HG03575 (cell line): ENCODE data around the gene TBATA.
"Not testable (repeated sequence)": the region's sequence is repeated elsewhere in the genome, so short reads cannot be mapped to it uniquely, and the experiment has no call there.

Experiments used
- ATAC-seq: cut with Tn5 transposase; IDR thresholded peaks from one replicate; pipeline ENCODE4 v1.9.1; 2021; ENCODE audit not compliant: unreplicated experiment, insufficient number of reproducible peaks, low FRiP score; ENCODE audit errors: extremely low read depth

The TBATA gene

DNA sequence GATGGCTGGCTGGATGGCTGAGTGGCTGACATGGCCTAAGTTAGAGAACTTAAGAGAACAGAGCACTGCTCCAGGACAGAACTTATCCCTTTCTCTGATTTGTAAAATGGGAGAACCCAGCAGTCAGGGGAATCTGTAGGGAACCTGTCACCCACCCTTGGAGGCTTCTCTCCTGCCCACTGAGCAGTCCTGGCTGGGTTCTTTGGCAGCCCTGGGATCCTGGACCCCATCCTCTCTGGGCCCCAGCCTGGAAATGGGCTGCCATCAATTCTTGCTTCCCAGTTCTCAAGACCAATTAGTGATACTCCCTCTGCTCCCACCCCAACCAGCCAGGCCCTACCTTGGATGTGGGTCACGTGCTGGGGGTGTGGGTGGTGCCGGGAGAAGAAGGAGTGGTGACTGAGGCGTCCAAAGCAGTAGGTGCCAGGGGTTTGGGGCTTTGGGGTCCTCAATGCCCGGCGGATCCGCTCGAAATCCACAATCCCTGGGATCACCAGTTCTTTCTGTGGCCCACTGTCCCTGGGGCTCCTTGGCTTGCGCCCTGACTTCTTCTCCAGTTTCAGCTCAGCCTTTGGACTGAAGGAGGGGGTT, 3.6 kb downstream of the TBATA start:
- ATAC-seq = no peak

DNA sequence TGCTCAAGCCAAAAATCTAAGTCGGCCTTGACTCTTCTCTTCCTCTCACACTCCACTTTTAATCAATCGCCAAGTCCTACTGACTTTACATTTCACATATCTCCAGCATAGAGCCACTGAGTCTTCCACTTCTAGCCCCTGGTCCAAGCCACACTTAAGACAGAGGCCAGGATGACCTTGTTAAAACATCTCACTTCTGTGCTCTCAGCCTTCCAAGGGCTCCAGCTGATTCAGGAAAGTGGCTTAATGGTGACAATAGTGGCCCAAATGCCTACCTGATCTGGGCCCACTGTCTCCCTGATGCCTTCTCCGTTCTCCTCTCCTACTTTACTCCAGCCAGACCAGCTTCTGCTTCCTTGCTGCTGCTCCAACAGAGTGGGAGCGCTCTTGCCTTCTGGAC, 4.4 kb downstream of the TBATA start:
- ATAC-seq = no peak

DNA sequence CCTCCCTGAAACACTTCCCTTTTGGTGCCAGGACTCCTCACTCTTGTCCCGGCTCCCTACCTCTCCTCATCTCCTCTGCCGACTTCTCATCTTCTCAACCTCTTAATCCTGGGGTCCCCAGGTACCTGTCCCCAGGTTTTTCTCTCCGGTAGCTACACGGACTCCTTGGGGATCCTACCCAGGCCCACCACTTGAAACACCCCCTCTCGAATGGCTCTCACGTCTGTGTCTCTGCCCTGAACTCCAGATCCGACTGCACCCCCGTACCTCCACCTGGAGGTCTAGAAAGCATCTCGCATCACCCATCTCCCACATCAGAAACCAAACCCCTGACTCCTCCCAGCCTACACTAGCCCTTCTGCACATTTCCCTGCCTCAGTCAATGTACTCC, 4.8 kb downstream of the TBATA start:
- no peak for ATAC-seq

DNA sequence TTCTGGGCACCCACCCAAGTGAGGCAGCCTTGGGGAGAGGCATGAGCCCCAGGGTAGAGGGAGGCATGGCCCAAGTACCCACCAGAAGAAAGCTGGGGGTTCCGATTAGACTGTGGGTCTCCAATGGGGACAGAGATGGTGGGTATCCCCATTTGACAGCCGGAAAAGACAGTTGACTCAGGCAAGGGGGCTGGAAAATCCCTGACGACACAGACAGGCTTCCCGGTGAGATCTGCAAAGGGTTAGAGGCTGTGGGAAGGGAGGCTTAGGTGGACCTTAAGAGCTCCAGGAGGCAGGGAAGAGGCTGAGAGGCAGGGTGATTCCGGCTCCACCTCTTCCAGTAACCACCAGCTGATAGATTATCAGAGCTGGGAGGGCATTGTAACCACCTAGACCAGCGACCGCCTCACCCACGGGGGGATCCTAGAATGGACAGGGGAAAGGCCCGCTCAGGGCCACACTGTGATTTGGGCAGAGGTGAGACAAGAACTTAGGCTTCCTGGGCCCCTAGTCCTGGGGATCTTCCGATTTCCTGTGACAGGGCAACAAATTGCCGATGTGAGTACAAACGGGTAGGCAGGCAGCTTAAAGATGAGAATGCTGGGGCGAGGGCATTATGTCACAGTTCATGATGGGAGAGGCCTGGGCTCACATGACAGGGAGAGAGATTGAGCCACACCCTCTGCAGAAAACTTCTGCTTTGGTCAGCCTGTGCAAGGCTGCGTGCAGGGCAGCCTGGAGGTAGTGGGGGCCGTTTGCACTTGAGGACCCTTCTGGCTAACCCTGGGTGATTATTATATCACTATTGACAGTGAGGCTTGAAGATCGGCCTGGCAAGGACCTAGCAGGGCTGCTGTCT, 5.4 kb downstream of the TBATA start:
- ATAC-seq = no peak

DNA sequence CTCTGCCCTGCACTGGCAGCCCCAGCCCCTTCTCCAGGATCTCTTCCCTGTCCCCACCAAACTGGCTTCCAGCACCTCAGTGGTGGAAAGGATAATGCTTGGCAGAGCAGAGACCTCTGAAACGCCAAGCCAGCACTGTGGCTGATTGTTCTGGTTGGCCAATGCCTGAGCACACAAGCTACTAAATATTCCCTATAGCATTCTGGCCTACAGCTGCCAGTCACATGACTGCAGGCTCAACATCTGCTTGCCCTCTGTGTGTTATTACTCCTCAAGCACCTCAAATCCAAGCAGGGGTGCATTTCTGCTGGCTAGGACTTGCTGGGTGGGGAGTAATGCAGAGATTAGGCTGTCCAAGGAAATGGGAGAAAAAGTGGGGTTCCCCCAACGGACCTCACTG, 6.1 kb downstream of the TBATA start:
- no peak for ATAC-seq

DNA sequence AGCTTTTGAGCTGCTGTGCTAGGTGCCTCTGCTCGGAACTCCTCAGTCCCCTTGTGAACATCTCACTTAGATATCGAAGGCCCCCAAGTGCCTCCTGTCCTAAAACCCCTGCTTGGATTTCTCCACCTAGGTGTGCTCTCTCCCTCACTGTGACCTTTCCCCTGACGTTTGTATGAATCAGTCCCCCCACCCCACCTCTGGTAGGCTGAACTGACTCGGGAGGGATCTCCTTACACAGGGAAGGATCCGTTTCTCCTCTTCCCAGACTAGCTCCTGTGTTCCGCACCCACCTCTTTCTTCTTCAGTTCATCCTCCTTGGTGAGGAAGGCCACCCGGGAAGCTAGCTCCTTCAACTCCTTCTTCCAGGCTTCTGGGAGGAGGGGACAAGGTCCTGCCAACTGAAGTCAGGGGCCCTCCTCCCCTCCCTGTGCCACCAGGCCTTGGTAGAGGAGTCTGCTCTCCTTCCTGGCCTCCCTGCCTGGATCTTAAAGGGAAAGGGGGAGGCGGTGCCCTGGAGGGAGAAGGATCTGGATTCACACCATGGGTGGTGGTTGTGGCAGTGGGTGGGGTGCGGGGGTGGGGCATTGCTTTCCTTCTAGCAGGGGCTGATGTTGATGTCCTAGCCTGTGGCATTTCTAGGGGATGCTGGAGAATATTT, 6.8 kb downstream of the TBATA start:
- no peak for ATAC-seq

DNA sequence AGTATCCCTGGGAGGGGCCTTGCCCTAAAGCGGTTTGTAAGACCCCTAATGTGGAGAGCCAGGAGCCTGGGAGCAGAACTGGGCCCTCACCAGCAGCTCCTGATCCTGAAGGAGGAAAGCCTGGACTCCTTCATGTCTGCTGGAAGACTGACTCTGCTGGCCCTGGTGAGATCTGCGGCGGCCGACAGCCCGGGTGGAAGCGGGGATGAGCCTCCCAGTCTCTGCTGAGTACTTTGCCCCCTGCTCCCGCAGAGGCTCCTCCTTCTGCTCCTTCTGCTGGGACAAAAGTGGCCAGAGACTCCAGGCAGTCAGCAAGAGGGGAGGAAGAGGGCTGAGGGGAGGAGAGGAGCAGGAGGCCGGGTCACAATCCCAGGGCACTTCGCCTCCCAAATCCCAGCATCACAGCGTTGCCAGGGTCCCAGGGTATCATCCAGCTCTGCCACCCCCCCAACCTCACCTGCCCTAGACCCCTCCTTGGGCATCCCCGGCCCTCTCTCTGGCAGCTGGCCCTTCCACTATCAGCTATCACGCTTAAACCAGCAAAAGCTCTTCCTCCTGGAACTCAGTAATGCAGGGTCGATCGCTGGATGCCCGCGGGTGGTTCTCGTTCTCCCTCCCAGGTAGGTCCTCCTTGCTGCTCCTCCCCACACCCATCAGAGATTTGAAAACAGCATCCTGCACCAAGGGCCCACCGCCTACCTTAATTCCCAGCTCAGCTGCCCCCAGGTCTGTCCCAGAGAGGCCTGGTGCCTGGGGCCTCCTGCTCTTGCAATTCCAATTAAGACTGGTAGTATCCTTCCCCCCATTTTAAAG, 7.9 kb downstream of the TBATA start:
- no peak for ATAC-seq

DNA sequence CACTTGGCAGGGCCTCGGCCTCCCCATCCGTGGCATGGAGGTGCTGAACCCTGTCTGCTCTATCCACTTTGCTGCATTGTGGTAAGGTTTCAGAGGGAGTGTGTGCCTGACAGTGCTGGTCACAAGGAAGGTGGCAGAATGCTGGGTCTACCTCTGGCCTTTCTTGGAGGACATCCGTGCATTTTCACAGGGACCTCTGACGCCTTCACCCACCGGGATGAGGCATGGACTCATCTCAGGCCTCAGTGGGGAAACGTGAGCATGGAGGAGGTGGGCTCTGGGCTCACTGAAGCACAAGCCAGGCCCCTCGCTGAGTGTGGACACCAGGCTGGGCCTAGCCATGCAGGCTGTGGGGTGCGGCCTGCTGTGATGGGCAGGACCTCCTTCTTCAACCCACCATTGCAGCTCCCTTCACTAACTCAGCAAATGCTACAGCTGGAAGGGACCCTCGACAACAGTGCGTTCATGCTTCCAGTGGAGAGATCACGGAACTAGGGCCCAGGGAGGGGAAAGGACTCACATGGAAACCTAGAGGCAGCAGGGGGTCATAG, 8.6 kb downstream of the TBATA start:
- ATAC-seq = no peak

DNA sequence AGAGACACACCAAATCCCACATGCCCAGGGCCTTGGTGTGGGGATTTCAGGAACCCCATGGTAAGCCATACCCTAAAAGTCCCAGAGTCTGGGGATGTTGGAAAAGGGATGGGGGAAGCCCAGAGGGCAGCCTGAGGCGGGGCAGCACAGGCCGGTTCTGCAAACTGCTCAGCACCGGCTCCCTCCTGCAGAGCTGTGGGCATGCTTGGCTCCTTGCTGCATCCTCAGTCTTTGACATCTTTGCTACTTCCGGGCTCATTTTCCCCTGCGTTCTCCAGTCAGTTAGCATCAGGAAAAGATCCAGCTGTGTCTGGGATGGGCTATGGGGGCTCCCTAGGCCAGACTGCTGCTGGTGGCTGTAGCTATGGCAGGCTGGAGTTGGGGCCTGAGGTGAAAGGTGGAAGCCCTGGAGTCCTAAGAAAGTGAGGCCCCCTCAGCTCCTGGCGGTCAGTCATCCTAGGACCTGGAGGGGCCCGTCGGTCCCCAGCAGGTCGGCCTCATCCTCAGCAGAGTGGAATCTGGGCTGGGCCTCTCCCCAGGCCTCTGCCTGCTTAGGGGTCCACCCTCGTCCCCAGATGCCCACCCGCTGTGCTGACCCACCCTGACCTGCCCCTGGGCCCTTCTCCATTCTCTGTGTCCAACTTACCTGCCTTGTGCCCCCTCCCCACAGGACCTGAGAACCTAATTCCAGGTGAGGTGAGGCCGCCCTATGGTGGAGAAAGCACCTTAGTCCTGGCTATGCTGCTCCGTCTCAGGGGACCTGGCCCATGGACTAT, 9.3 kb downstream of the TBATA start:
- ATAC-seq = no peak

DNA sequence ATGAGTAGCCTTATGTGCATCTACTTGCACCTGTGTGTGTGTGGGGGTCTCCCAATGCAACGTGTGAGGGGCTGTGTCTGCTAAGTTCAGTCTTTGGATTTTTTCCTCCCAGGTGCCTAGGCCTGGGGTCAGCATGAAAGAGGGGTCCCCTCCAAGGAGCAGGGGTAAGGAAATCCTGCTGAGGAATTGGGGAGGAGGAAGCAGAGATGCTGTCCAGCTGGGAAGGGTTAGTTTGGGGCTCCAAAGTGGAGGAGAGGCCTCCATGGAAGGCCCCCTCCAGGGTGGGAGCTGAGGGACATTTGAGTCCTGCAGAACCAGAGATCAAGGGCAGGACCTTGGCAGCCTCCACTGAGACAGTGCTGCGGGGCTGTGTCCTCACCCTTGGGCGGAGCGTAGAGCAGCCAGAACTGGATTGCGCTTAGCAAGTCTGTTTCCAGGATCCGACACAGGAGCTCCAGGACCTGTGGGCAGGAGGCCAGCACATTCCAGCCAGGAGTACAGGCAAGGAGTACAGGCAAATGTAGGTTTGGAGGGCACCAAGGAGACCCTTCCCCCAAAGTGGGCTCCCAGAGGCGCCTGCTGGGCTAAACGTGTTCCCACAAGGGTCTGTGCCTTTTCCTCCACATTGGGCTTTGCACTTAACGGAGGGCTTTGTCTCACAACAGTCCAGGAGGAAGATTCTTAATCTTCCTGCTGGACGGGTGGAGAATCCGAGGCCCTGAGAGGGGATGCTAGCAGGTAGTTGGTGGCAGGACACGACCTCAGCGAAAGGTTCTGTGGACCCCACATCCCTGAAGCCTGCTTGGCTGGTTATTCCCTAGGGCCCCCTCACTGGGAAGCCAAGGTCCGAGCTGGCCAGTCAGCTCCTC, 10.1 kb downstream of the TBATA start:
- ATAC-seq = no peak

DNA sequence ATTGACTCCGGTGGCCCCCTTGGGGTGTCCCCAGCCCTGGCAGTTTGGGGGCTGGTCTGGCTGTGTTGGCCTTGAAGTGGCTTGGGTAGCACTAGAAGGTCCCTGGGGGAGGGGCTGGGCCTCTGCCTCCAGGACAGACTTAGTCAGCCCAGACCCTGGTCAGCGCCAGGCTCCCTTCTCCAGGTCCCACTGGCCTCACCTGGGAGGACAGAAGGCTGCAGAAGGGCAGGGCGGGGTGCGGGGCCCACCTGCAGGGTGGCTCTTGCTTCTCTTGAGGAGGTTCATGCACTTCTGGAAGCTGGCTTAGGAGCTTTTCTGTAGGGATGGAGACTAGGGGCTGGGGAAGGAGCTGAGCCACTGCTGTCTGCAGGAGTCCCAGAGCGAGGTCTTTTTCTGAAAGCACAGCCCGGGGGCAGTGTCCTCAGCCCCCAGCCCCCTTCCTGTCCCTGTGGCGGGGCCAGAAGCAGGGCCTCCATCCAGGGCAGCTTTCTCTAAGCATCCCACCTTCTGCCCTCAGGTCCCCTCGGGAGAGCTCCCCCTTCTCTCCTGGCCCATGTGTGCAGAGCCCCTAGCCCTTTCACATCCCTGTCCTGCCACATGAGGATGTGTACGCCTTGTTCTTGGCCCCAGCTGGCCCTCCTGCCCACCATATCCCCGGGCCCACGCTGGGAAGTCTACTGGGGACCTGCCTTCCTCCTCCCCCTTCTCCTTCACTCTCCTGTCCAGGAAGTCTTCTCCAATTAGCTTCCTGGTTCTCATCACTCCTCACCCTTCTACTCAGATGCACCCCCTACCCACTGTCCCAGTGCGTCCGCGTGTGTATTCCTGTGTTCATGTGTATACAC, 11.0 kb downstream of the TBATA start:
- ATAC-seq = no peak

DNA sequence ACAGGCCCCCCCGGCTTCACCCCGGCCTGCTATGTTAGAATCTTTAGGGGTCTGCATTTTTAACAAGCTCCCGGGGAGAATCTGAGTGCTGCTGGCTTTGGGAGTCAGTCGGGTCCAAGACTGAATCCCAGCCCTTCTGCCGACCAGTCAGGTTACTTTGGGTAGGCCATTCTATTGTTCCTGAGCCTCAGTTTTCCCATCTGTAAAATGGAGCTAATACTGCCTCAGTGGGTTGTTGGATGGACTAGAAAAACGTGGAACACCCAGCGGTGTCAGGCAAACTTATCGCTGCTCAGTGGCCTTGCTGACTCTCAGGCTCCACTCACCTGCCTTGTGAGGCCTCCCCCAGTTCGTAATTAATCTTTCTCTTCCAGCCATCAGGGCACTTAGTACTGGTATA, 11.7 kb downstream of the TBATA start:
- no peak for ATAC-seq

DNA sequence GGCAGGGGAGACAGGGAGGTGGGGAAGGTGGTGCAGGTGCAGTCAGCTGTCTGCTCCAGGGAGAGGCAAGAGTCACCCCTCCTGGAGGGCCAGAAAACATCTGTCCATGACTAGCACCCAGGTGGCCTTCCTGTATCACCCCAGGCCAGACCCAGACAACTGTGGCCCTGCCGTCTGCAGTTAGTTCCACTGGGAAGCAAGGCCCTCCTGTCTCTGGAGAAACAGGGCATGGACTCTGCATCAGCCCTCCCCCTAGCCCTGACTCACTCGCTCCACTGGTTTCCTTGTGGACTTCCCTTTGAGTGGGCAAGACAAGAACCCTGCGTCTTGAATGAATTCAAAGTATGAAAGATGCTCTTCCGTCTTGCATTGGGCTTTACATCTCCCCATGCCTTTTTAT, 12.6 kb downstream of the TBATA start:
- no peak for ATAC-seq

DNA sequence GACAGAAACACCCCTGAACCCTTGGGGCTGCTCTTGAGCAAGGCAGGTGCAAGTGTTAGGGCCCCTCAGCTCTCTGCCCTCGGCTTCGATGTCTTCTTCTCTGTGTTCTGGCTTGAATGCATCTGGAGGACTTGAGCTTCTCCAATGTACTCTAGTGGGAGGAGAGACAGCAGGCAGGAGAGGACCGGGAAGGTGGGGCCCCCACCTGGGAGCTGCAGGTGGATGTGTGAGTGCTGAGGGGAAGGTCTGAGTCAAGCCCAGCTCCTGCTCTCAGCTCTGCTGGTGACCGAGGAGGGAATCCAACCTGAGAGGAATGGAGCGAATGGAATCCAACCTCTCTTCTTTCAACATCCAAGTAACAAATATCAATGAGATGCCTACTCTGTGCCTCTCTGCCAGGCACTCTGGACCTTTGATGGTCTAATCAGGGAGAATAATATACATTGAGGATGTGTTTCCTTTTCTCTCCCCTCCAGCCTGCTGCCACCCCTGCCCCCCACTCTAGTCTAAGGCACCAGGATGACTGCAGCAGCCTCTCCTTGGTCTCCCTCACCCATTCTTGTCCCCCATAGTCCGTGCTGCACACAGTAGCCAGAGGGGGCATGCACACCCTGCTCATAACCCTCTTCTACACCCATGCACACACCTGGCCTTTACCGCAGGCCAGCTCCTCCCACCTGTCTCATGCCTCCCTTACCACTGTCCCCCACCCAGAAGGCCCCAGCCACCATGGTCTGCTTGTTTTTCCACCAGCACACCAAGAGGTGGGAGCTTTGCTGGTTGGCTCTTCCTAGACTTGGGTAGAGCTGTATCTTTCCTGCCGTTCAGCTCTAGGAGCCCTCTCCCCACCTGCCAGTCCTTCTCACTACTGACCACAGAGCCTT, 13.6 kb downstream of the TBATA start:
- no peak for ATAC-seq

DNA sequence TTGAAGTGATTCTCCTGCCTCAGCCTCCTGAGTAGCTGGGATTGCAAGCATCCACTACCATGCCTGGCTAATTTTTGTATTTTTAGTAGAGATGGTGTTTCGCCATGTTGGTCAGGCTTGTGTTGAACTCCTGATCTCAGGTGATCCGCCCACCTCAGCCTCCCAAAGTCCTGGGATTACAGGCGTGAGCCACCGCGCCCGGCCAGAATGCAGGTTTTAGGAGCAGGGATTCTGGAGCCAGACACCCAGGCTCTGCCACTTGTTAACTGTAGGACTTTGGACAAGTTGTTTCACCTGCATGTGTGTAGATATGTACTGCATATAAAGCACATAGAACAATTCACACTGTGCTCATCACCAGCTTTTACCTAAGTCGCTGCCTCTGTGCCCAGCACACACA, 14.7 kb downstream of the TBATA start:
- ATAC-seq = not testable (repeated sequence)

DNA sequence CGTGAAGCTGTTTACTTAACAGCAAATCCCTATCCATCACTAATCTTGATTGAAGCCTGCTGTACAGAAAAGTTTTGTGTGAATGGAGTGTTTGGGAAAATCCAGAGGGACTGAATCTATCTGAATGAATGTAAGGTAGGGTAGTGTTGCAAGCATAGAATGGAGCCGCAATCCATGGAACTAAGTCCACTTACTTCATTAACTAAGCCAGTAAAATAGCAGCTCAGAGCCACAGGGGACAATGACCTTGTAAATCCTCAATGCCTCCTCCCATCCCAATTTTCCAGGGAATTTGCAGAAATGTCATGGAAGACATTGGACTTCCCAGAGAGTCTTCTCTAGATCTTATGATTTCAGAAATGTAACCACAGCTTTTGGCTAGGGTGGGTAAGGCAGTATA, 15.2 kb downstream of the TBATA start:
- ATAC-seq = no peak
